HCT116 (cell line): ENCODE measurements around the gene TOX2. TPM values are rescaled to one million over a fixed set of nuclear protein-coding genes. Genes with fewer than 3 reads are reported as not detected.

Source experiments
- ATAC-seq: fragments of 200-7000 bp; cut with Tn5 transposase; 2 replicates; pipeline ENCODE4 v1.9.1; 2020; ENCODE audit warnings: mild to moderate bottlenecking, moderate library complexity
- BruUV-seq: library from RNA; stranded (reverse); fragments of 400-500 nt; replicated peaks from 2 replicates; lab custom pipeline; 2021; lab: Mats Ljungman, UMichigan
- CTCF ChIA-PET: fragments of 300-600 bp; sonication (Branson Sonifier 250); formaldehyde crosslinking; loops from one replicate; lab custom pipeline; 2021; ENCODE audit warnings: antibody characterized with exemption; lab: Charles Lee
- POLR2A ChIA-PET: fragments of 300-600, 350-600 bp; sonication (Branson Sonifier 250); formaldehyde crosslinking; loops from one replicate; lab custom pipeline; 2021; ENCODE audit warnings: antibody characterized with exemption; lab: Charles Lee
- RAD21 ChIA-PET, 2 experiments: fragments of 300-600 bp; sonication (Branson Sonifier 250); formaldehyde crosslinking; loops; one replicate each; lab custom pipeline; 2023; ENCODE audit warnings: low total read pairs in 2 of 2; ENCODE audit not compliant: uncharacterized antibody in 2 of 2, unreplicated experiment in 2 of 2, low non-redundant PET in 1 of 2; lab: Charles Lee
- DNase-seq: peaks from one replicate; pipeline ENCODE4 v3.0.0-alpha.2; 2010; ENCODE audit warnings: low read depth, low spot score
- H2AFZ ChIP-seq: fragments of 200-600 bp; shearing (Covaris generic), sonication (generic); 2 replicates; pipeline ENCODE4 v1.6.1; 2017; ENCODE audit warnings: low read depth, mixed run types, mixed read lengths, antibody characterized with exemption, low read length; ENCODE audit not compliant: poor library complexity, severe bottlenecking
- H3K27ac ChIP-seq: 2 replicates; pipeline ENCODE4 v1.5.1; 2012; ENCODE audit warnings: low read depth, low read length
- H3K27me3 ChIP-seq: fragments of 200-600 bp; sonication (generic); 2 replicates; pipeline ENCODE4 v1.6.1; 2016; ENCODE audit warnings: mixed run types, low read length, mixed read lengths; ENCODE audit not compliant: insufficient read depth
- H3K36me3 ChIP-seq, 2 experiments: fragments of 200-500 bp in 1 of 2; fragments of 200-600 bp in 1 of 2; sonication (Bioruptor generic) in 1 of 2; sonication (generic) in 1 of 2; 2 replicates each; pipeline versions ENCODE4 v1.5.1 to v1.6.1; 2014 to 2016; ENCODE audit warnings: low read length in 2 of 2, inconsistent platforms in 1 of 2, mixed read lengths in 1 of 2, mixed run types in 1 of 2; ENCODE audit not compliant: insufficient read depth in 2 of 2, control insufficient read depth in 1 of 2
- H3K4me1 ChIP-seq, 2 experiments: fragments of 200-600 bp in 1 of 2; sonication (generic) in 1 of 2; 2 replicates each; pipeline versions ENCODE4 v1.5.1 to v1.6.1; 2012 to 2017; ENCODE audit warnings: low read length in 2 of 2, inconsistent platforms in 1 of 2, mild to moderate bottlenecking in 1 of 2, mixed read lengths in 1 of 2, mixed run types in 1 of 2, moderate library complexity in 1 of 2; ENCODE audit not compliant: insufficient read depth in 2 of 2, control insufficient read depth in 1 of 2
- H3K4me2 ChIP-seq: fragments of 200-600 bp; sonication (generic); 2 replicates; pipeline ENCODE4 v1.6.1; 2017; ENCODE audit warnings: mixed run types, low read length, mixed read lengths
- H3K4me3 ChIP-seq, 2 experiments: fragments of 200-600 bp in 1 of 2; sonication (generic) in 1 of 2; replicated peaks in 1 of 2; 2 replicates each; pipeline ENCODE4 v1.5.1; 2011 to 2016; ENCODE audit warnings: low read length in 2 of 2, control low read depth in 1 of 2, low read depth in 1 of 2, mild to moderate bottlenecking in 1 of 2, mixed read lengths in 1 of 2, mixed run types in 1 of 2
- H3K79me2 ChIP-seq: fragments of 200-600 bp; sonication (generic); 2 replicates; pipeline ENCODE4 v1.6.1; 2017; ENCODE audit warnings: mild to moderate bottlenecking, mixed run types, low read length, moderate library complexity, mixed read lengths; ENCODE audit not compliant: insufficient read depth
- H3K9ac ChIP-seq: fragments of 200-600 bp; sonication (generic); 2 replicates; pipeline ENCODE4 v1.6.1; 2016; ENCODE audit warnings: low read length, mixed read lengths
- H3K9me2 ChIP-seq: fragments of 200-600 bp; sonication (generic), shearing (Covaris generic); 2 replicates; pipeline ENCODE4 v1.6.1; 2017; ENCODE audit warnings: mixed run types, mild to moderate bottlenecking, moderate library complexity; ENCODE audit not compliant: insufficient read depth
- H3K9me3 ChIP-seq, 2 experiments: fragments of 200-500 bp in 1 of 2; fragments of 200-600 bp in 1 of 2; sonication (Bioruptor generic) in 1 of 2; sonication (generic) in 1 of 2; 2 replicates each; pipeline ENCODE4 v1.6.1; 2014 to 2017; ENCODE audit warnings: low read length in 2 of 2, mixed read lengths in 2 of 2, inconsistent platforms in 1 of 2, low read depth in 1 of 2, mild to moderate bottlenecking in 1 of 2, mixed run types in 1 of 2, moderate library complexity in 1 of 2; ENCODE audit not compliant: control insufficient read depth in 1 of 2, insufficient read depth in 1 of 2
- H4K20me1 ChIP-seq: fragments of 200-600 bp; sonication (generic), shearing (Covaris generic); 2 replicates; pipeline ENCODE4 v1.6.1; 2017; ENCODE audit warnings: mixed run types, mild to moderate bottlenecking, moderate library complexity; ENCODE audit not compliant: insufficient read depth
- CEBPB ChIP-seq: IDR thresholded peaks from 2 replicates; pipeline ENCODE4 v1.6.1; 2012; ENCODE audit warnings: low read depth
- EGR1 ChIP-seq: IDR thresholded peaks from 2 replicates; pipeline ENCODE4 v1.6.1; 2012; ENCODE audit warnings: low read depth
- POLR2AphosphoS5 ChIP-seq: IDR thresholded peaks from 2 replicates; pipeline ENCODE4 v1.6.1; 2011; ENCODE audit warnings: mild to moderate bottlenecking, low read depth, low read length, moderate library complexity
- SP1 ChIP-seq: IDR thresholded peaks from 2 replicates; pipeline ENCODE4 v1.6.1; 2012; ENCODE audit warnings: low read depth
- SRF ChIP-seq: IDR thresholded peaks from 2 replicates; pipeline ENCODE4 v1.6.1; 2012; ENCODE audit warnings: low read depth
- ZBTB33 ChIP-seq: IDR thresholded peaks from 2 replicates; pipeline ENCODE4 v1.6.1; 2011; ENCODE audit warnings: mild to moderate bottlenecking, low read length, moderate library complexity; ENCODE audit not compliant: insufficient replicate concordance; ENCODE audit errors: extremely low read depth
- intact Hi-C: fragments of 100-400 bp; cut with micrococcal nuclease; formaldehyde crosslinking; loops from 2 replicates; pipeline ENCODE4 v1.10.0; 2022
- total RNA-seq: library from RNA; stranded (reverse); gene quantifications from one replicate; pipeline ENCODE4 v1.2.1, GENCODE V29; 2021; ENCODE audit not compliant: unreplicated experiment
- TF ChIP-seq, protein P1 (sequence below): IDR thresholded peaks from 2 replicates; pipeline ENCODE4 v1.6.1; 2012

TOX2 gene
- total RNA-seq, 1 experiment from 2014 or later = 39.6 TPM

DNA sequence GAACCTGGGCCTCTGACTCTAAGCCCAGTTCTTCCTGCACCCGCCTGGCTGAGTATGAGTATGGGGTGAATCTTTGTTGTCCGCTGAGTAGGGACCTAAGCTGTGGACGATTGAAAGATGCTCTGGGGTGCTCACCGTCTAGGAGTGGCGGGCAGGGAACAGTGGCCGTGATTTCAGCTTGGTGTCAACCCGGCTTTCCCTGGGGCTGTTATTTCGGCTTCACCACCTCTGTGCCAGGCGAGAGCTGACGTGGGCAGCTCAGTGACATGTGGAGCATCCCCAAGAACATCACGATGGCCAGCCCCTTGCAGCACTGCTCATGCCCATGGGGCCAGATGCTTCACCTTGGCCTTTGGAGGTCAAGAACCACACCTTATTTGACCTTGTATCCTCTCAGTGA is 102.6 kb downstream of the TOX2 start (continued):
- TF ChIP-seq ZBTB33 (no peak), EGR1 (no peak), CEBPB (no peak), SRF (no peak), POLR2AphosphoS5 (no peak), SP1 (no peak)

DNA sequence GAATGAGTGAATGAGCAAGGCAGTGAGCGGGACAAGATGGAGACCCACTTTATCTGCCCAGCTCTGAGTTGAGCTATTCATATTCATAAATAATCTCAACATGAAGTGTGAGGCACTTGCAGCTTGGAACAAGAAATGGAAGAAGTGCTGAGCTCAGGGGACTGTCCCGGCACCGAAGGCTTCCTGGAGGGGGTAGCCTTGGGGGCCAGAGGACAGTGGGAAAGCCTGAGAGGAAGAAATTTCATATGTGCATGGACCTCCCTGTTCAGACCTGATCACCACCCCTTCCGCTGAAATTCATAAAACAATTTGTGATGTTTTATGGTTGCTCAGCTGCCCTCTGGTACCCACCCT is 103.2 kb downstream of the TOX2 start:
- no peaks in the 10 kb centered on the region for H3K36me3 ChIP-seq
- peak overlapping the region; percentile 79 for H3K27ac ChIP-seq
- TF ChIP-seq, protein P1, sequence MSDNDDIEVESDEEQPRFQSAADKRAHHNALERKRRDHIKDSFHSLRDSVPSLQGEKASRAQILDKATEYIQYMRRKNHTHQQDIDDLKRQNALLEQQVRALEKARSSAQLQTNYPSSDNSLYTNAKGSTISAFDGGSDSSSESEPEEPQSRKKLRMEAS = 0 out of 2 replicates have a peak, but pooled peaks have one; percentile 5
- TF ChIP-seq EGR1 = no peak
- DNase-seq (no peak), ATAC-seq (peak; percentile 56)
- ChIA-PET POLR2A (interaction anchor here (1.0 to 1.2 kb wide), 2 partner anchors 14 to 16 kb away, joined by 3 to 6 read pairs; no protein-coding TSS in a partner anchor), RAD21 (interaction anchor here (0.6 to 1.2 kb wide), 2 partner anchors 15 to 62 kb away, joined by 3 read pairs; no protein-coding TSS in a partner anchor), CTCF (interaction anchor here (1.3 to 2.1 kb wide), 2 partner anchors 35 to 569 kb away, joined by 4 to 10 read pairs; no protein-coding TSS in a partner anchor)
- intact Hi-C loops = no loop called here
- H3K9me3 ChIP-seq = no peaks in the 10 kb centered on the region
- H3K4me3 ChIP-seq = peak overlapping the region in 1 of 2 experiments; percentile 48; a peak in 2 of 4 replicates
- no peaks in the 10 kb centered on the region for H4K20me1 ChIP-seq
- BruUV-seq = no TSS peak
- peak overlapping the region; percentile 53 for H3K9ac ChIP-seq
- peak overlapping the region; percentile 82 for H3K4me2 ChIP-seq
- no peaks in the 10 kb centered on the region for H3K27me3 ChIP-seq
- H2AFZ ChIP-seq = no peak overlapping the region
- no peaks in the 10 kb centered on the region for H3K9me2 ChIP-seq
- peaks cover 34 to 39% of the 10 kb centered on the region in 2 experiments for H3K4me1 ChIP-seq
- H3K79me2 ChIP-seq = no peaks in the 10 kb centered on the region
